ENCODE measurements around the gene ABCB4.

- TF ChIP-seq, protein P1, sequence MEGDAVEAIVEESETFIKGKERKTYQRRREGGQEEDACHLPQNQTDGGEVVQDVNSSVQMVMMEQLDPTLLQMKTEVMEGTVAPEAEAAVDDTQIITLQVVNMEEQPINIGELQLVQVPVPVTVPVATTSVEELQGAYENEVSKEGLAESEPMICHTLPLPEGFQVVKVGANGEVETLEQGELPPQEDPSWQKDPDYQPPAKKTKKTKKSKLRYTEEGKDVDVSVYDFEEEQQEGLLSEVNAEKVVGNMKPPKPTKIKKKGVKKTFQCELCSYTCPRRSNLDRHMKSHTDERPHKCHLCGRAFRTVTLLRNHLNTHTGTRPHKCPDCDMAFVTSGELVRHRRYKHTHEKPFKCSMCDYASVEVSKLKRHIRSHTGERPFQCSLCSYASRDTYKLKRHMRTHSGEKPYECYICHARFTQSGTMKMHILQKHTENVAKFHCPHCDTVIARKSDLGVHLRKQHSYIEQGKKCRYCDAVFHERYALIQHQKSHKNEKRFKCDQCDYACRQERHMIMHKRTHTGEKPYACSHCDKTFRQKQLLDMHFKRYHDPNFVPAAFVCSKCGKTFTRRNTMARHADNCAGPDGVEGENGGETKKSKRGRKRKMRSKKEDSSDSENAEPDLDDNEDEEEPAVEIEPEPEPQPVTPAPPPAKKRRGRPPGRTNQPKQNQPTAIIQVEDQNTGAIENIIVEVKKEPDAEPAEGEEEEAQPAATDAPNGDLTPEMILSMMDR (IDR thresholded peaks at IDR 0.05), result no peak
- TF ChIP-seq POLR2AphosphoS5 (IDR thresholded peaks at IDR 0.05) (no peak), POLR2A (IDR thresholded peaks at IDR 0.05) (no peak)
Measured at GRCh38 chr7:87426160-87426559, 49.3 kb downstream of the ABCB4 start.

Measured in breast epithelium (tissue), 3 donors.